CD14-positive monocyte (primary cell): ENCODE results near the gene MRPL47. TPM values are rescaled to one million over a fixed set of nuclear protein-coding genes. Genes with fewer than 3 reads are reported as not detected.

Experiments used
- DNase-seq, 3 donors: peaks; one replicate each; pipeline ENCODE4 v3.0.0-alpha.2; 2011 to 2022
- H2AFZ ChIP-seq: 2 replicates; pipeline ENCODE4 v1.6.0; 2012; ENCODE audit warnings: mild to moderate bottlenecking, low read depth, low read length, inconsistent platforms; ENCODE audit not compliant: insufficient read depth, poor library complexity, severe bottlenecking
- H3K27ac ChIP-seq, 2 donors: 1 replicate in 1 of 2; 2 replicates in 1 of 2; pipeline ENCODE4 v1.5.1; 2012 to 2013; ENCODE audit warnings: low read length in 2 of 2, control low read depth in 1 of 2, inconsistent platforms in 1 of 2, low read depth in 1 of 2, mild to moderate bottlenecking in 1 of 2
- H3K27me3 ChIP-seq, 2 donors: one replicate each; pipeline versions ENCODE4 v1.6.0 to v1.6.1; 2011 to 2013; ENCODE audit warnings: low read length in 2 of 2; ENCODE audit not compliant: control insufficient read depth in 2 of 2, insufficient read depth in 2 of 2
- H3K36me3 ChIP-seq, 2 donors: replicated peaks in 1 of 2; 1 replicate in 1 of 2; 2 replicates in 1 of 2; pipeline versions ENCODE4 v1.5.1 to v1.6.1; 2012 to 2013; ENCODE audit warnings: low read length in 2 of 2, control low read depth in 1 of 2, inconsistent platforms in 1 of 2, mild to moderate bottlenecking in 1 of 2; ENCODE audit not compliant: insufficient read depth in 2 of 2, control insufficient read depth in 1 of 2
- H3K4me1 ChIP-seq, 2 donors: 1 replicate in 1 of 2; 2 replicates in 1 of 2; pipeline versions ENCODE4 v1.5.1 to v1.6.1; 2012 to 2013; ENCODE audit warnings: low read length in 2 of 2, control low read depth in 1 of 2, inconsistent platforms in 1 of 2, mild to moderate bottlenecking in 1 of 2, moderate library complexity in 1 of 2; ENCODE audit not compliant: insufficient read depth in 2 of 2, control insufficient read depth in 1 of 2
- H3K4me2 ChIP-seq: replicated peaks from 2 replicates; pipeline ENCODE3; 2012; ENCODE audit warnings: low read length, moderate library complexity, mild to moderate bottlenecking; ENCODE audit not compliant: poor library complexity, severe bottlenecking; ENCODE audit errors: extremely low read depth
- H3K4me3 ChIP-seq, 3 experiments: fragments of 200-600 bp in 1 of 3; sonication (generic) in 1 of 3; replicated peaks in 1 of 3; 1 replicate in 2 of 3; 2 replicates in 1 of 3; pipeline ENCODE4 v1.5.1; 2011 to 2013; ENCODE audit warnings: low read length in 3 of 3, mild to moderate bottlenecking in 3 of 3, control low read depth in 2 of 3, low read depth in 2 of 3, inconsistent platforms in 1 of 3, moderate library complexity in 1 of 3
- H3K79me2 ChIP-seq: 2 replicates; pipeline ENCODE4 v1.6.0; 2012; ENCODE audit warnings: mild to moderate bottlenecking, control low read depth, inconsistent platforms, low read length, moderate library complexity; ENCODE audit not compliant: insufficient read depth
- H3K9ac ChIP-seq: 2 replicates; pipeline ENCODE4 v1.6.0; 2017; ENCODE audit warnings: low read length, mild to moderate bottlenecking; ENCODE audit not compliant: insufficient read depth, poor library complexity, severe bottlenecking
- H3K9me3 ChIP-seq, 2 donors: replicated peaks in 1 of 2; 1 replicate in 1 of 2; 2 replicates in 1 of 2; pipeline versions ENCODE4 v1.5.1 to v1.6.1; 2012 to 2013; ENCODE audit warnings: low read length in 2 of 2, control low read depth in 1 of 2; ENCODE audit not compliant: control insufficient read depth in 1 of 2, insufficient read depth in 1 of 2
- H4K20me1 ChIP-seq: 2 replicates; pipeline ENCODE4 v1.6.0; 2012; ENCODE audit warnings: mild to moderate bottlenecking, low read length, control low read depth, moderate library complexity; ENCODE audit not compliant: insufficient read depth
- H3K27ac Mint-ChIP-seq, 7 donors: one replicate each; pipeline ENCODE4 v1.8.0; 2020; ENCODE audit warnings: mild to moderate bottlenecking in 7 of 7, mixed read lengths in 7 of 7, moderate library complexity in 6 of 7, inconsistent platforms in 2 of 7
- H3K27me3 Mint-ChIP-seq, 3 donors: one replicate each; pipeline ENCODE4 v1.8.0; 2021 to 2022; ENCODE audit warnings: low read depth in 3 of 3, mild to moderate bottlenecking in 3 of 3, mixed read lengths in 3 of 3, moderate library complexity in 3 of 3, inconsistent platforms in 1 of 3
- H3K36me3 Mint-ChIP-seq, 2 donors: one replicate each; pipeline ENCODE4 v1.8.0; 2020; ENCODE audit warnings: mixed read lengths in 2 of 2, inconsistent platforms in 1 of 2, mild to moderate bottlenecking in 1 of 2
- H3K4me1 Mint-ChIP-seq: one replicate; pipeline ENCODE4 v1.8.0; 2020; ENCODE audit warnings: mild to moderate bottlenecking, mixed read lengths
- H3K4me3 Mint-ChIP-seq, 2 donors: one replicate each; pipeline ENCODE4 v1.8.0; 2020; ENCODE audit warnings: mild to moderate bottlenecking in 2 of 2, mixed read lengths in 2 of 2, moderate library complexity in 1 of 2
- H3K9me3 Mint-ChIP-seq, 7 donors: one replicate each; pipeline ENCODE4 v1.8.0; 2020 to 2022; ENCODE audit warnings: mixed read lengths in 7 of 7, mild to moderate bottlenecking in 6 of 7, moderate library complexity in 6 of 7, inconsistent platforms in 2 of 7
- WGBS: methylation state at CpG from one replicate; pipeline ENCODE4 v1.1.5; 2013; ENCODE audit warnings: missing lambda C conversion rate; ENCODE audit not compliant: insufficient coverage; 5-methylcytosine and 5-hydroxymethylcytosine counted together
- intact Hi-C, 2 donors: fragments of 100-400 bp; cut with micrococcal nuclease; formaldehyde crosslinking; loops; one replicate each; pipeline versions ENCODE4 v1.15.0 to v1.15.1; 2023
- polyA plus RNA-seq, 3 donors: library from polyadenylated mRNA; depleted of rRNA in 1 of 3; unstranded in 2 of 3; stranded (reverse) in 1 of 3; fragments of 300-500 nt in 2 of 3; fragments of >200 nt in 1 of 3; fragmentation: Illumina TruSeq in 2 of 3; gene quantifications; 1 replicate in 2 of 3; 2 replicates in 1 of 3; pipeline ENCODE4 v1.2.3, GENCODE V29; 2012 to 2021
- TF ChIP-seq, protein P1 (sequence below): fragments of 200-600 bp; IDR thresholded peaks from one replicate; pipeline ENCODE4 v1.8.0; 2022; ENCODE audit warnings: antibody characterized with exemption, mild to moderate bottlenecking

Gene MRPL47
- polyA plus RNA-seq, 3 donors = 10.3 to 46.4 (median 44.3) TPM

DNA sequence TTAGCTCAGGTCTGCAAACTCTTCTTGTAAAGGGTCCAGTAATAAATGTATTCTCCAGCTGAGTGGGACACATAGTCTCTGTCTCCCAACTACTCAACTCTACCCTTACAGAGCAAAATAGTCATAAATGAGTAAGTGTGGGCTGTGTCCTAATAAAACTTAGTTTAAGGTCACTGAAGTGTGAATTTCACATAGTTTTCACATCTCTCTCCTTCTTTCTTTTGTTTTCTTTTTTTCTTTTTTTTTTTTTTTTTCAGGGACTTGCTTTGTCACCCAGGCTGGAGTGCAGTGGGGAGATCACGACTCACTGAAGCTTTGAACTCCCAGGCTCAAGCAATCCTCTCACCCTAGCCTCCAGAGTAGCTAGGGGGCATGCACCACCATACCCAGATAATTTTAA lies 43.6 kb downstream of the MRPL47 start:
- WGBS = no CpG with 5 or more reads among the region's 1 CpG
- H3K36me3 ChIP-seq = no peaks in the 10 kb centered on the region
- no peak overlapping the region for H3K27ac ChIP-seq
- H3K79me2 ChIP-seq = peaks cover 24% of the 10 kb centered on the region
- H3K9me3 ChIP-seq = no peaks in the 10 kb centered on the region
- Mint-ChIP-seq H3K4me3 (no peak overlapping the region), H3K36me3 (no peaks in the 10 kb centered on the region), H3K9me3 (no peaks in the 10 kb centered on the region), H3K27ac (no peak overlapping the region), H3K27me3 (no peaks in the 10 kb centered on the region), H3K4me1 (peaks cover 25% of the 10 kb centered on the region)
- H3K9ac ChIP-seq = no peak overlapping the region
- TF ChIP-seq, protein P1, sequence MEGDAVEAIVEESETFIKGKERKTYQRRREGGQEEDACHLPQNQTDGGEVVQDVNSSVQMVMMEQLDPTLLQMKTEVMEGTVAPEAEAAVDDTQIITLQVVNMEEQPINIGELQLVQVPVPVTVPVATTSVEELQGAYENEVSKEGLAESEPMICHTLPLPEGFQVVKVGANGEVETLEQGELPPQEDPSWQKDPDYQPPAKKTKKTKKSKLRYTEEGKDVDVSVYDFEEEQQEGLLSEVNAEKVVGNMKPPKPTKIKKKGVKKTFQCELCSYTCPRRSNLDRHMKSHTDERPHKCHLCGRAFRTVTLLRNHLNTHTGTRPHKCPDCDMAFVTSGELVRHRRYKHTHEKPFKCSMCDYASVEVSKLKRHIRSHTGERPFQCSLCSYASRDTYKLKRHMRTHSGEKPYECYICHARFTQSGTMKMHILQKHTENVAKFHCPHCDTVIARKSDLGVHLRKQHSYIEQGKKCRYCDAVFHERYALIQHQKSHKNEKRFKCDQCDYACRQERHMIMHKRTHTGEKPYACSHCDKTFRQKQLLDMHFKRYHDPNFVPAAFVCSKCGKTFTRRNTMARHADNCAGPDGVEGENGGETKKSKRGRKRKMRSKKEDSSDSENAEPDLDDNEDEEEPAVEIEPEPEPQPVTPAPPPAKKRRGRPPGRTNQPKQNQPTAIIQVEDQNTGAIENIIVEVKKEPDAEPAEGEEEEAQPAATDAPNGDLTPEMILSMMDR = no peak
- H2AFZ ChIP-seq = no peak overlapping the region
- no peaks in the 10 kb centered on the region for H3K27me3 ChIP-seq
- no peak overlapping the region for H3K4me2 ChIP-seq
- intact Hi-C loops = loop anchor here (5.0 to 10.0 kb wide), 5 partner anchors 42 to 536 kb away; partner anchors contain the start of genes GNB4 (in 1 of the 2), MFN1 (in 1 of the 2), MRPL47 (in 1 of the 2) and NDUFB5 (in 1 of the 2)
- H3K4me3 ChIP-seq = no peak overlapping the region
- peaks cover 11 to 18% of the 10 kb centered on the region in 2 donors for H3K4me1 ChIP-seq
- no peak for DNase-seq
- H4K20me1 ChIP-seq = peaks cover 2% of the 10 kb centered on the region

DNA sequence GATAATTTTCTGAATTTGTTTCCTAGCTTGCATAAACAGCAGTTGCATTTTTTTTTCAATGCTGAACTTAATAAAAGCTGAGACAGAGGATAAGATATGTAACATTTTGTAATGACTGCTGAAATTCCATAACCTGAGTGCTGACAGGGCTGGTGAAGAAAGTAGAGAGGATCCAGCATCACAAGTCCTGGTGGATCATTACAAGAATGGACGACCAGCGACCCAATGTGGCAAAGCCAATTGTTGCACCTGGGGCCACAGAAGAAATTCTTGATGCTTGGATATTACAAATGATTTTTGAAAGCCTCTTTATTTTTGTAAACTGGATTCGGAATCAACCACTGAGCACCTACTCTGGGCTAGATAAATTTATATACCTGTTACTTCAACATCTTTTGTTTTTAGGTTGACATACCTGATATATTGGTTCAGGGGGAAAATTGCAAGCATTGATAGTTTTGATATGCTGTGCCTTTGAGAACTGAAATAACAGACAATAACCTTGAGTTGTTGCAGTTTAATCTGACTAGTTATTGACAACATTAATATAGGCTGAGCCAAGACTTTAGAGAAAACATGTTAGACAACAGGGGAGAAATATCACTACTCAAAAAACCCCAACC lies 45.6 kb downstream of the MRPL47 start:
- Histone ChIP-seq H4K20me1 (no peaks in the 10 kb centered on the region), H3K4me1 (peaks cover 8 to 12% of the 10 kb centered on the region in 2 donors), H3K79me2 (peaks cover 5% of the 10 kb centered on the region), H3K36me3 (no peaks in the 10 kb centered on the region), H3K4me2 (no peak overlapping the region), H3K9me3 (no peaks in the 10 kb centered on the region), H3K4me3 (no peak overlapping the region), H2AFZ (no peak overlapping the region), H3K9ac (no peak overlapping the region), H3K27me3 (no peaks in the 10 kb centered on the region), H3K27ac (no peak overlapping the region)
- 0% methylated on average over 2 of the region's 3 CpGs for WGBS
- TF ChIP-seq, protein P1 = peak; percentile 85
- DNase-seq = peak; percentile 44 to 62 (median 59)
- H3K9me3 Mint-ChIP-seq = no peaks in the 10 kb centered on the region
- H3K36me3 Mint-ChIP-seq = no peaks in the 10 kb centered on the region
- H3K4me1 Mint-ChIP-seq = peaks cover 14% of the 10 kb centered on the region
- H3K27ac Mint-ChIP-seq = peak overlapping the region in 1 of 7 donors; percentile 6
- H3K27me3 Mint-ChIP-seq = peaks cover 0 to 4% (median 0%) of the 10 kb centered on the region in 3 donors
- intact Hi-C loops = no loop called here
- no peak overlapping the region for H3K4me3 Mint-ChIP-seq
